A549 treated with CpdA at 1 μM for 4 hours (cell line): ENCODE data around the gene KREMEN1. TPM values are rescaled to one million over a fixed set of nuclear protein-coding genes. Genes with fewer than 3 reads are reported as not detected.

Experiments used
- total RNA-seq: library from RNA; stranded (reverse); fragments of 200-300 nt; extraction: Qiagen RNA extraction; gene quantifications from 5 replicates; pipeline ENCODE4 v1.2.3, GENCODE V29; 2022; ENCODE audit warnings: low read depth

Gene KREMEN1, protein sequence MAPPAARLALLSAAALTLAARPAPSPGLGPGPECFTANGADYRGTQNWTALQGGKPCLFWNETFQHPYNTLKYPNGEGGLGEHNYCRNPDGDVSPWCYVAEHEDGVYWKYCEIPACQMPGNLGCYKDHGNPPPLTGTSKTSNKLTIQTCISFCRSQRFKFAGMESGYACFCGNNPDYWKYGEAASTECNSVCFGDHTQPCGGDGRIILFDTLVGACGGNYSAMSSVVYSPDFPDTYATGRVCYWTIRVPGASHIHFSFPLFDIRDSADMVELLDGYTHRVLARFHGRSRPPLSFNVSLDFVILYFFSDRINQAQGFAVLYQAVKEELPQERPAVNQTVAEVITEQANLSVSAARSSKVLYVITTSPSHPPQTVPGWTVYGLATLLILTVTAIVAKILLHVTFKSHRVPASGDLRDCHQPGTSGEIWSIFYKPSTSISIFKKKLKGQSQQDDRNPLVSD
- 2.3 to 3.6 TPM (median 3.4 TPM) in 5 replicates for total RNA-seq

DNA sequence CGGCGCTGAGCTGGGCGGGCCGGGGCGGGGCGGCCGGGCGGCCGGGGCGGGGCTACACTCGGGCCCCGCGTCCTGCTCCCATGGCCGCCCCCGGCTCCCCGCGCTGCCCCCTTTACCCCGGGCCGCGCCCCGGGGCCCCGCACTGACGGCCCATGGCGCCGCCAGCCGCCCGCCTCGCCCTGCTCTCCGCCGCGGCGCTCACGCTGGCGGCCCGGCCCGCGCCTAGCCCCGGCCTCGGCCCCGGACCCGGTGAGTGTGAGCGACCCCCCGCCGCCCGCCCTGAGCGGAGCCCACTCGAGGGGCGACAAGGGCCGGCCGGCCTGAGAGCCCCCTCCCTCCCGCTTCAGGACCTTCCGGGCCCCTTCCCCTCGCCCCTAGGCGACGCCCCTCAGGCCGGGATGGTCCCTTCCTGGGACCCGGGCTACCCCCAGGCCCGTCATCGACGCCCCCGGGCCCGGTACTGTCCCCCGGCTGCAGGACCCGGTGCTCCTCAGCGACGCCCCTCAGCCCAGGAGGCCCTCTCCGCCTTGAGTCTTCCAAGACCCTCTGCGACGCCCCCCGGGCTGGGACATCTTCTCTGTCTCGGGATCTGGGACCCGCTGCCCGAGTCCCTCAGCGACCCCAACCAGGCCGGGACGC is at the start of gene KREMEN1:
TSS of gene KREMEN1 (plus strand) at position 57 of the 639 bp plus-strand sequence. CDS start at position 153, 96 bp downstream.

DNA sequence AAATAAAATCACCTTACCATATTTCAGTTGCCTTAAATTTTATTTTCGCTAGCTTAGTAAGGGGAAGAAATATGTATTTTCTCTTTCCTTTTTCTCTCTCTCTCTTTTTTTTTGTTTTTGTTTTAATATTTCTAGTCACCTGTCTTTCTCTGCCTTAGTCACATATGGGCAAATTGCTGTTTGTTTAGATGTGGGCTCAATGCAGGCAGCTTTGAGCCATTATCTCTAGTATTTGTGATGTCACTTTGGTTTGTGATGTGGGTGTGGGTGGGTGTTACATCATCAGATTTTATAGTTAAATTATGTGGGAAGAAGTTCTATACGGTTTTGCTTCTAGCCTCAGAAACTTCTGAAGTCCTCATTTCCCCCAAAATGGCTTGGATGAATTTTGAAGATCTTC is 11.1 kb upstream of the KREMEN1 start, which contains the start of gene C22orf31:
TSS of gene C22orf31 (minus strand) at position 59 of the 400 bp plus-strand sequence. CDS start at position 20, 39 bp downstream.

DNA sequence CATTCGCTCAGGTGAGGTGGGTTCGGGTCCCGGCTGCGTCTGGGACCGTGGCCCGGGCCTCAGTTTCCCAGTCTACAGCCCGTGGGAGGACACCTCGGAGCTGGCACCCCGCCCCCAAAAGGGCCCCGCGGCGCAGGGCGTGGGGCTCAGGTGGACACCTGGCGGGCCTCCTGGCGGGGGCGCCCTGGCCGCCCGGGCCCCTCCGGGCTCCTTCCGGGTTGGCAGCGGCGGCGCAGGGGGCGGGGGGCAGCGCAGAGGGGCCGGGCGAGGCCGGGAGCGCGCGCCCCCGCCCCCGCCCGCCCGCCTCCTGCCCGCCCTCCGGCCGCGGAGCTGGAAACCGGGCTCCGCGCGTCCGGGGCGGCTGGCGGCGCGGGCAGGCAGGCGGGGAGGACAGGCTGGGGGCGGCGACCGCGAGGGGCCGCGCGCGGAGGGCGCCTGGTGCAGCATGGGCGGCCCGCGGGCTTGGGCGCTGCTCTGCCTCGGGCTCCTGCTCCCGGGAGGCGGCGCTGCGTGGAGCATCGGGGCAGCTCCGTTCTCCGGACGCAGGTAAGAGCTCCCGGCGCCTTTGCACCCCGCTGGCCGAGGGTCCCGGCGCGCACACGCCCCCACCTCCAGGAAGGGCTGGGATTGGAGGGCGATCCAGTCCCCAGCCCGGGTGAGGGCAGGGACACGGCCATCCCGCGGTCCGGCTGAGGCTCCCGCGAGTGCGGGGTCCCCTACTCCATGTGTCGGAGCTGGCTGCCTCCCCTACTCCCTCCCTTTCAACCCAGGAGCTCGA is 132.9 kb downstream of the KREMEN1 start, which contains the start of gene EMID1:
TSS of gene EMID1 (plus strand) at position 303 of the 778 bp plus-strand sequence. CDS start at position 446, 143 bp downstream.

Other genes starting within 250 kb of the KREMEN1 start
- 5.0 to 5.9 TPM (median 5.5 TPM) in 5 replicates for gene ZNRF3, start 189.5 kb upstream of the KREMEN1 start, total RNA-seq
- not detected in 5 replicates for gene C22orf31, start 11.2 kb upstream of the KREMEN1 start, total RNA-seq
- 0.31 to 0.72 TPM (median 0.38 TPM) in 5 replicates for gene EMID1, start 132.9 kb downstream of the KREMEN1 start, total RNA-seq
- 21.5 to 31.6 TPM (median 30.2 TPM) in 5 replicates for gene RHBDD3, start 194.9 kb downstream of the KREMEN1 start, total RNA-seq
- 215 to 239 TPM (median 224 TPM) in 5 replicates for gene EWSR1, start 195.2 kb downstream of the KREMEN1 start, total RNA-seq
- 18.3 to 33.6 TPM (median 29.1 TPM) in 5 replicates for gene GAS2L1, start 233.6 kb downstream of the KREMEN1 start, total RNA-seq
- 0.13 to 0.32 TPM (median 0.24 TPM) in 4 of 5 replicates, not detected in the other for gene RASL10A, start 242.7 kb downstream of the KREMEN1 start, total RNA-seq